Keratinocyte (primary cell): Measurements from ENCODE around the gene SFMBT2.

Experiments used
- EZH2 ChIP-seq: IDR thresholded peaks from one replicate; pipeline ENCODE4 v1.6.1; 2012; ENCODE audit warnings: inconsistent platforms, mild to moderate bottlenecking, low read length, moderate library complexity
- TF ChIP-seq, protein P1 (sequence below), 3 experiments: IDR thresholded peaks in 1 of 3; conservative IDR thresholded peaks in 1 of 3; optimal IDR thresholded peaks in 1 of 3; 2 replicates in 2 of 3; 3 replicates in 1 of 3; pipeline versions ENCODE3 to v1.5.1; 2011; ENCODE audit warnings: low read length in 3 of 3, mild to moderate bottlenecking in 3 of 3, moderate library complexity in 2 of 3, control low read depth in 1 of 3, inconsistent platforms in 1 of 3; ENCODE audit not compliant: insufficient read depth in 2 of 3; ENCODE audit errors: extremely low read depth in 1 of 3

DNA sequence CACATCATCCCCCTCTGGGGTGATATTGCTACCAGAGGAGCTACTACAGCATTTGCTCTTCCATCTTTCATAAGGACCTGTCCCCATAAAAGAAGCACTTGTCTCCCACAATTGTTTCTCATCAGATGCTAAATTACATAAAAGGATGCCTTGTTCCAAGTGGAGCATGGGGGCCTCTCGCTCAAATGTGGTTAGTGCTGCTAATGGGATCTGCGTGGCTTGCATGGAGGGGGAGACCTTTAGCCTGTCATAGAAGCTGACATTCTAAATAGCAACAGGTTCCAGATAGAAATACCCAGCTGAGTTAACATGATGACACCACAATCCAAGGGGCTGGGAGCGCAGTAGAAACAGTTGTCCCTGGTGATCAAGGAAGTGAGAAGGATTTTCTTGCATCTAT lies 257.9 kb downstream of the SFMBT2 start:
- TF ChIP-seq EZH2: no peak
- TF ChIP-seq, protein P1, sequence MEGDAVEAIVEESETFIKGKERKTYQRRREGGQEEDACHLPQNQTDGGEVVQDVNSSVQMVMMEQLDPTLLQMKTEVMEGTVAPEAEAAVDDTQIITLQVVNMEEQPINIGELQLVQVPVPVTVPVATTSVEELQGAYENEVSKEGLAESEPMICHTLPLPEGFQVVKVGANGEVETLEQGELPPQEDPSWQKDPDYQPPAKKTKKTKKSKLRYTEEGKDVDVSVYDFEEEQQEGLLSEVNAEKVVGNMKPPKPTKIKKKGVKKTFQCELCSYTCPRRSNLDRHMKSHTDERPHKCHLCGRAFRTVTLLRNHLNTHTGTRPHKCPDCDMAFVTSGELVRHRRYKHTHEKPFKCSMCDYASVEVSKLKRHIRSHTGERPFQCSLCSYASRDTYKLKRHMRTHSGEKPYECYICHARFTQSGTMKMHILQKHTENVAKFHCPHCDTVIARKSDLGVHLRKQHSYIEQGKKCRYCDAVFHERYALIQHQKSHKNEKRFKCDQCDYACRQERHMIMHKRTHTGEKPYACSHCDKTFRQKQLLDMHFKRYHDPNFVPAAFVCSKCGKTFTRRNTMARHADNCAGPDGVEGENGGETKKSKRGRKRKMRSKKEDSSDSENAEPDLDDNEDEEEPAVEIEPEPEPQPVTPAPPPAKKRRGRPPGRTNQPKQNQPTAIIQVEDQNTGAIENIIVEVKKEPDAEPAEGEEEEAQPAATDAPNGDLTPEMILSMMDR (optimal IDR thresholded peaks at IDR 0.05 in 1 of 3, IDR thresholded peaks at IDR 0.05 in 1 of 3, conservative IDR thresholded peaks at IDR 0.05 in 1 of 3; ENCODE audit: extremely low read depth in 1 of 3, insufficient read depth in 2 of 3, low read length in 3 of 3): no peak
